Activated T-helper 1 cell treated with Interleukin-2 at 50 U/mL for 16 hours (primary cell): ENCODE data around the gene RFPL1.
"Not testable (repeated sequence)": the region's sequence is repeated elsewhere in the genome, so short reads cannot be mapped to it uniquely, and the experiment has no call there.

Experiments used
- DNase-seq: peaks from one replicate; pipeline ENCODE4 v3.0.0-alpha.2; 2020; ENCODE audit warnings: low read depth

Gene RFPL1

DNA sequence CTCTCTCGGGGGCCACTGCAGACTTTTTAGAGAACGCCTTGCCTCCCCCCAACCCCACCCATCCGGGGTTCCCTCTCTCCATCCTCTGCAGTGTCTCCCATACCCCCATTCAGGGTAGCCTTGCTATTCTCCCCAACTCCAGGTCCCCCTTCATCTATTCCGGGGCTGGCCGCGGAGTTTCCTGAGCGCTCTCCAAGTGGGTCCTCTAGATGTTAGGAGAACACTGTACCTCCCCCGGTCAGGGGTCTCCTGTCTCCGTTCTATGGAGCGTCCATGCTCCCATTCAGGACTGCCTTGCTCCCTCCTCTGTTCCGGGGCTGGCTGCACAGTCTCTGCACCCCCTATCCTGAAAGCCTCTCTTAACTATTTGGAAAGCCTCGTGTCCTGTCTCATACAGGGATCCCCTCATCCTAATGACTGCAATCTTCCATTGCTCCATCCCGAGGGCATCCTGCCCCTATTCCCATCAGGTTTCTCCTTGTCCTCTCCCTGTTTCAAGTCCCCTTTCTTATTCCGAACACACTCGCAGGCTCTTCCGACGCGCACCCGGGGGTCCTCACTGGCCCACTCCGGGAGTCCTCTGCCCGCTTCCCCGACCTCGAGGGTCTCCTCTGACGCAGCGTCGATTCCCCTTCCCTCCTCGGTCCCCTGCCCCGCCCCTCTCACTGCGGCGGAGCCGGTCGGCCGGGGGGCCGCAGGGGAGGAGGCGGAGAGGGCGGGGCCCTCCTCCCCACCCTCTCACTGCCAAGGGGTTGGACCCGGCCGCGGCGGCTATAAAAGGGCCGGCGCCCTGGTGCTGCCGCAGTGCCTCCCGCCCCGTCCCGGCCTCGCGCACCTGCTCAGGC lies 41.3 kb downstream of the RFPL1 start, which contains the start of gene NEFH:
Gene NEFH (plus strand): TSS at position 802 of the 845 bp plus-strand sequence. CDS start 45 bp downstream, outside the sequence.
- no peak for DNase-seq

GRCh38 chr22:29480262-29480511 lies 41.8 kb downstream of the RFPL1 start:
- no peak for DNase-seq

- peak; percentile 5 for DNase-seq
These were observed 42.3 kb downstream of the RFPL1 start for GRCh38 chr22:29480512-29481264.

DNA sequence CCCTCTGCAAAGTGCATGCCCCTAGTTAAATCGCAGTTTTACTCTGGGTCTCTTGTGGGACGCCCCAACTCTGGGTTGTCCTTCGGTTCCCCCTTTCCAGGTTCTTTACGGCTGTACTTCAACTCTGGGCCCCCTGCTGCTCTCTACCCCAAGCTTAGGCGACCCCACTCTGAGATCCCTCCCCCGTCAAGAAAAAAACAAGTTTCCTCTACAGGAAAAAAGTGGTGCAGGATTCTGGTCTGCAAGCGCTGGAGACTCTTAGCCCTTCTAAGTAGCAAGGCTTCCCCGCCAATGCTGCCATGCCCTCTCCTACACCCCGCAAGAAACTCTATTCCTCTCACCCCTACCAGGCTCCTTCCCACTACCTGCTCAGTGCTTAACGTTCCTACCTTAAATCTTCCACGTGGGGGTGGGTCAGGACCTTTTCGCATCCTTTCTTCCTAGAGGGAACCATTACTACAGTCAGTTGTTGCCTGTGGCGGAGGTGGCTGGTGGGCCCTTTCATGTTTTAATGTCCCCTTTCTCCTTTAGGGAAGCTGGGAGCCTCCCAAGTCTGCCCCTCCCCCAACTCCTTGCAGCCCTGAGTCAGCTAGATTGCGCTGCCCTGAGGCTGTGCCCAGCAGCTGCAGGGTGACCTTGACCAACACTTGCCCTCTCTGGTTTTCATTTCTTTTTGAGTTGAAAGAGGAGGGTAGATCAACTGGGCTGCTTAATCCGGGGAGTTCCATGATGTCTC lies 43.0 kb downstream of the RFPL1 start:
- DNase-seq, result no peak

DNA sequence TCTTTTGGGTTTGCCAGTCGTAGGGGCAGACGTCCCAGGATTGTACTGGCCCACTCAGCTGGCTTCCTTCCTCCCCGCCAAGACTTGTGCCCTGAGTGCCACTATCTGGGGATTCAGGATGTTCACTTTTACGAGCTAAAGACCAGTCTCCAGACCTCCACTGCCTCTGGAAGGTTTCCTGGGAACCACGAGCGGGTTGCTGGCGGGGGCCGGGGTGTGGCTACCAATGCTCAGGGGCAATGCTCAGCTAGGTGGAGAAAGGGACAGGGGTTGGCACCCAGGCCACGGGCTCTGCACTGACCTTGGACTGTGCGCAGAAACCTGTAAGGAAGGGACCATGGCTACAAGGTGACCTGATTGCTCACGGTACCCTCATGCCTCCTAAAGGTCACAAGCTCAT lies 43.9 kb downstream of the RFPL1 start:
- DNase-seq, result no peak

DNA sequence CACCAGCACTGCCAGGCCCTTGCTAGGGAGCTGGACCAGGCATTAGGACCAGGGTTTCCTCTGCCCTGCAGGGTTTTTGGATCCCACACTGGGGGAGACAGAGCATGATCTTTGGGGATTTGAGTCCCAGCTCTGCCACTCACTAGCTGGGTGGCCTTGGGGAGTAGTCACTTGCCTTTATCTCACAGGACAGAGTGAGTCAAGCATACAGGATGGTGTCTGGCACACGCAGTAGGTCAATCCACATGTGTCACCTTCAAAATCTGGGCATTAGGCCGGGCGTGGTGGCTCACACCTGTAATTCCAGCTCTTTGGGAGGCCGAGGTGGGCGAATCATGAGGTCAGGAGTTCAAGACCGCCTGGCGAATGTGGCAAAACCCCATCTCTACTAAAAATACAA lies 44.3 kb downstream of the RFPL1 start:
- DNase-seq, result no peak

- no peak for DNase-seq
These were observed 44.9 kb downstream of the RFPL1 start for GRCh38 chr22:29483254-29483653.

- no peak for DNase-seq
These were observed 46.3 kb downstream of the RFPL1 start for GRCh38 chr22:29484642-29485041.

DNA sequence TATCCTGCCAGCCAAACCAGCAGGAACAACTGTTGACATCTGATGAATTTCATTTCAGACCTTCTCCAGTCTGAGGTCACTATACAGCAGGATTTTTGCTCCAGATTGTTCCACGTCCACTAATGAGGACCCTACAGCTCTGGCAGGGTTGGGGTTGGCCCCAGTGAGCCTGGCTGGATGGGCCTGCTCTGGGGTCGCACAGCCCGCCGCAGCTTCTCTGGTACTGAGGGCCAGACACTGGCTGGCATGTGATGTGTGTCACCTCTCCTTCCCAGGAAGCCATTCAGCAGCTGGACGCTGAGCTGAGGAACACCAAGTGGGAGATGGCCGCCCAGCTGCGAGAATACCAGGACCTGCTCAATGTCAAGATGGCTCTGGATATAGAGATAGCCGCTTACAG lies 47.1 kb downstream of the RFPL1 start:
- no peak for DNase-seq

DNA sequence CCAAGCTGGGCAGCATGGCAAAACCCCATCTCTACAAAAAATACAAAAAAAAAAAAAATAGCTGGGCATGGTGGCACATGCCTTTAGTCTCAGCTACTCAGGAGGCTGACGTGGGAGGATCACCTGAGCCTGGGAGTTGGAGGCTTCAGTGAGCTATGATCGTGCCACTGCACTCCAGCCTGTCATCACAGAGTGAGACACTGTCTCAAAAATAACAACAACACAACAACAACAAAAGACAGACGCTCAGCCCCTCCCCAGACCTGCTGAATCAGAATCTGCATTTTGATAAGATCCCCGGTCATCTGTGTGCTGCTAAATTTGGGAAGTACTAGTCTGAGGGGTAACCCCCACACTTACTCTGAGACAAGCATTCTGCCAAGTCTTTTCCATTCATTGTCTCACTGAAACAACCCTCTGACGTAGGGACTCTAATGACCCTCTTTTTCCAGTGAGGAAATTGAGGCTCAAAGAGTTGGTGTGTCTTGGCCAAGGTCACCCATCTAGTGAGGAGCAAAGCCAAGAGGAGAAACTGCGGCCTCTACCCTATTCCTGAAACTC lies 49.1 kb downstream of the RFPL1 start:
- DNase-seq, result no peak

- not testable (repeated sequence) for DNase-seq
These were observed 50.9 kb downstream of the RFPL1 start for GRCh38 chr22:29489127-29489780.

DNA sequence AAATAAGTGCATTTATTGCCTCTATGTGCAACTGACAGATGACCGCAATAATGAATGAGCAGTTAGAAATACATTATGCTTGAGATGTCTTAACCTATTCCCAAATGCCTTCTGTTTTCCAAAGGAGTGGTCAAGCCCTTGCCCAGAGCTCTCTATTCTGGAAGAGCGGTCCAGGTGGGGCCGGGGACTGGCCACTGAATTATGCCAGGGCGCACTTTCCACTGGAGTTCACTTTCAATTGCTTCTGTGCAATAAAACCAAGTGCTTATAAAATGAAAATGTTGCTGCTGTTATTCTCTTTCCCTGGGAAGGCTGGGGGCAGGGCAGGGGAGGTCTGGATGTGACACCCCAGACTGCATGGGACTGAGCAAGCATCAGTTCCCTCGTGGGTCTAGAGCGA lies 52.6 kb downstream of the RFPL1 start:
- DNase-seq, result no peak
